Measurements from ENCODE around the gene NEK2.
"Not testable (repeated sequence)": the region's sequence is repeated elsewhere in the genome, so short reads cannot be mapped to it uniquely, and the experiment has no call there.

NEK2 gene

DNA sequence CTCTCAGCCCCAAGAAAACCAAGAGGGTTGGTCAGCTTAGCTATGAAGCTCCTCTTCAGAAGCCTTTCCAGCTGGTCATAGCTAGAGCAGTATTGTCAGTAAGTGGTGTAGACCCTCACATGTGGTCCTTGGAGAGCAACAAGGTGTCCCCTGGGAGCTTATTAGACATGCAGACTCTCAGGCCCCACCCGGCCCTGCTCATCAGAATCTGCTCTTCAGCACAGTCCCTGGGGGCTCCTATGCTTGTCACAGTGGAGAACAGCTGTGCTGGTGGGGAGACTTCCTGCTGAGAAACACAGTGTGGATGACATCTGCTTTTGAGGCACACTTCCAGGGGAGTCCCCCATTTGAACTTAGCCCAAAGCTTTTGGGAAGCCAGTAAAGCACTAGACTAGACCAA lies 21.9 kb upstream of the NEK2 start:
- ATAC-seq: no peak
- TF ChIP-seq, protein P1, sequence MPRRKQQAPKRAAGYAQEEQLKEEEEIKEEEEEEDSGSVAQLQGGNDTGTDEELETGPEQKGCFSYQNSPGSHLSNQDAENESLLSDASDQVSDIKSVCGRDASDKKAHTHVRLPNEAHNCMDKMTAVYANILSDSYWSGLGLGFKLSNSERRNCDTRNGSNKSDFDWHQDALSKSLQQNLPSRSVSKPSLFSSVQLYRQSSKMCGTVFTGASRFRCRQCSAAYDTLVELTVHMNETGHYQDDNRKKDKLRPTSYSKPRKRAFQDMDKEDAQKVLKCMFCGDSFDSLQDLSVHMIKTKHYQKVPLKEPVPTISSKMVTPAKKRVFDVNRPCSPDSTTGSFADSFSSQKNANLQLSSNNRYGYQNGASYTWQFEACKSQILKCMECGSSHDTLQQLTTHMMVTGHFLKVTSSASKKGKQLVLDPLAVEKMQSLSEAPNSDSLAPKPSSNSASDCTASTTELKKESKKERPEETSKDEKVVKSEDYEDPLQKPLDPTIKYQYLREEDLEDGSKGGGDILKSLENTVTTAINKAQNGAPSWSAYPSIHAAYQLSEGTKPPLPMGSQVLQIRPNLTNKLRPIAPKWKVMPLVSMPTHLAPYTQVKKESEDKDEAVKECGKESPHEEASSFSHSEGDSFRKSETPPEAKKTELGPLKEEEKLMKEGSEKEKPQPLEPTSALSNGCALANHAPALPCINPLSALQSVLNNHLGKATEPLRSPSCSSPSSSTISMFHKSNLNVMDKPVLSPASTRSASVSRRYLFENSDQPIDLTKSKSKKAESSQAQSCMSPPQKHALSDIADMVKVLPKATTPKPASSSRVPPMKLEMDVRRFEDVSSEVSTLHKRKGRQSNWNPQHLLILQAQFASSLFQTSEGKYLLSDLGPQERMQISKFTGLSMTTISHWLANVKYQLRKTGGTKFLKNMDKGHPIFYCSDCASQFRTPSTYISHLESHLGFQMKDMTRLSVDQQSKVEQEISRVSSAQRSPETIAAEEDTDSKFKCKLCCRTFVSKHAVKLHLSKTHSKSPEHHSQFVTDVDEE (CRISPR knock-in tag; IDR thresholded peaks at IDR 0.05): no peak
- TF ChIP-seq RARB (CRISPR knock-in tag; IDR thresholded peaks at IDR 0.05) (no peak), GLIS3 (CRISPR knock-in tag; IDR thresholded peaks at IDR 0.05) (no peak), ZC3H10 (CRISPR knock-in tag; IDR thresholded peaks at IDR 0.05) (no peak), TOX (CRISPR knock-in tag; IDR thresholded peaks at IDR 0.05; ENCODE audit: borderline replicate concordance) (no peak), ZNF565 (CRISPR knock-in tag; conservative IDR thresholded peaks at IDR 0.05; ENCODE audit: low read depth) (no peak), BACH2 (CRISPR knock-in tag; IDR thresholded peaks at IDR 0.05; ENCODE audit: borderline replicate concordance) (no peak), ZNF8 (CRISPR knock-in tag; IDR thresholded peaks at IDR 0.05) (no peak)
- TF ChIP-seq, protein P2, sequence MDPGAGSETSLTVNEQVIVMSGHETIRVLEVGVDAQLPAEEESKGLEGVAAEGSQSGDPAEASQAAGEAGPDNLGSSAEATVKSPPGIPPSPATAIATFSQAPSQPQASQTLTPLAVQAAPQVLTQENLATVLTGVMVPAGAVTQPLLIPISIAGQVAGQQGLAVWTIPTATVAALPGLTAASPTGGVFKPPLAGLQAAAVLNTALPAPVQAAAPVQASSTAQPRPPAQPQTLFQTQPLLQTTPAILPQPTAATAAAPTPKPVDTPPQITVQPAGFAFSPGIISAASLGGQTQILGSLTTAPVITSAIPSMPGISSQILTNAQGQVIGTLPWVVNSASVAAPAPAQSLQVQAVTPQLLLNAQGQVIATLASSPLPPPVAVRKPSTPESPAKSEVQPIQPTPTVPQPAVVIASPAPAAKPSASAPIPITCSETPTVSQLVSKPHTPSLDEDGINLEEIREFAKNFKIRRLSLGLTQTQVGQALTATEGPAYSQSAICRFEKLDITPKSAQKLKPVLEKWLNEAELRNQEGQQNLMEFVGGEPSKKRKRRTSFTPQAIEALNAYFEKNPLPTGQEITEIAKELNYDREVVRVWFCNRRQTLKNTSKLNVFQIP (CRISPR knock-in tag; IDR thresholded peaks at IDR 0.05; ENCODE audit: borderline replicate concordance, low read depth): no peak

DNA sequence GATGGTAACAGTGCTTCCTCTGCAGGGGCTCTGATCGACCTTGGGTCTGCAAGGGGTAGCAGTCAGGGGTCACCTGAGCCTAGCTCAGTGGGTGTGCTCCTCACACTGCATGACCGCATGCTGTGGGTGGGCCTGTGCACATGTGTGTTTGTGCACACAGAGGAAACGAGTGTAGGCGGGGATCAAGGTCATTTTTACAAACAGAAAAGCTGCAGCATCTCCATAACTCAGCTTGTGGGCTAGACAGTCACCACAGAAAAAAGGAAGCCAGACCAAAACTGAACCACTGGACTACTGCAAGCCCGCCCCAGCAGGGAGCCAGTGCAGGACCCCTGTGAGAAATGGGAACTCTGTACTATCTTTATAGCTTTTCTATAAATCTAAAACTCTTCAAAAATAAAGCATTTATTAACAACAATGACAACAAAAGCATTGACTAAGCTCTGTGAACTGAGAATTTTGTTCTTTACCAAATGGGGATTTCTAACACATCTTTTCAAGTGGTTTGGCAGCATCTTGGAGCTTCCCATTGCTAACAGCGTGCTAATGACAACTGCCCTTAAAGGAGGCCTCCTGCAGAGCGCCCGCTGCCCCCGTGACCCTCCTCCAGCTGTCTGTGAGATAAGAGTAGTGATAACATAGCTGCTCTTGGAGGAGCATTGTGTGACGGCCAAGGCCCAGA lies 19.9 kb upstream of the NEK2 start:
- TF ChIP-seq TCF4 (CRISPR knock-in tag; IDR thresholded peaks at IDR 0.05; ENCODE audit: borderline replicate concordance): no peak
- no peak for TF ChIP-seq GLIS3 (CRISPR knock-in tag; IDR thresholded peaks at IDR 0.05)
- TF ChIP-seq ZNF70 (CRISPR knock-in tag; IDR thresholded peaks at IDR 0.05): no peak
- no peak for TF ChIP-seq ZFP30 (CRISPR knock-in tag; IDR thresholded peaks at IDR 0.05)
- no peak for TF ChIP-seq BACH2 (CRISPR knock-in tag; IDR thresholded peaks at IDR 0.05; ENCODE audit: borderline replicate concordance)
- TF ChIP-seq, protein P2 (CRISPR knock-in tag; IDR thresholded peaks at IDR 0.05; ENCODE audit: borderline replicate concordance, low read depth): no peak
- TF ChIP-seq, protein P3, sequence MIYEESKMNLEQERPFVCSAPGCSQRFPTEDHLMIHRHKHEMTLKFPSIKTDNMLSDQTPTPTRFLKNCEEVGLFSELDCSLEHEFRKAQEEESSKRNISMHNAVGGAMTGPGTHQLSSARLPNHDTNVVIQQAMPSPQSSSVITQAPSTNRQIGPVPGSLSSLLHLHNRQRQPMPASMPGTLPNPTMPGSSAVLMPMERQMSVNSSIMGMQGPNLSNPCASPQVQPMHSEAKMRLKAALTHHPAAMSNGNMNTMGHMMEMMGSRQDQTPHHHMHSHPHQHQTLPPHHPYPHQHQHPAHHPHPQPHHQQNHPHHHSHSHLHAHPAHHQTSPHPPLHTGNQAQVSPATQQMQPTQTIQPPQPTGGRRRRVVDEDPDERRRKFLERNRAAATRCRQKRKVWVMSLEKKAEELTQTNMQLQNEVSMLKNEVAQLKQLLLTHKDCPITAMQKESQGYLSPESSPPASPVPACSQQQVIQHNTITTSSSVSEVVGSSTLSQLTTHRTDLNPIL (CRISPR knock-in tag; IDR thresholded peaks at IDR 0.05; ENCODE audit: low read depth): no peak
- TF ChIP-seq OSR1 (CRISPR knock-in tag; IDR thresholded peaks at IDR 0.05): no peak
- TF ChIP-seq PPARA (CRISPR knock-in tag; IDR thresholded peaks at IDR 0.05; ENCODE audit: borderline replicate concordance): no peak
- TF ChIP-seq ISL1 (CRISPR knock-in tag; IDR thresholded peaks at IDR 0.05): no peak
- no peak for TF ChIP-seq RARB (CRISPR knock-in tag; IDR thresholded peaks at IDR 0.05)
- TF ChIP-seq ZFP3 (CRISPR knock-in tag; IDR thresholded peaks at IDR 0.05): no peak
- TF ChIP-seq CSDC2 (CRISPR knock-in tag; IDR thresholded peaks at IDR 0.05): no peak
- TF ChIP-seq, protein P1 (CRISPR knock-in tag; IDR thresholded peaks at IDR 0.05): no peak
- TF ChIP-seq, protein P4, sequence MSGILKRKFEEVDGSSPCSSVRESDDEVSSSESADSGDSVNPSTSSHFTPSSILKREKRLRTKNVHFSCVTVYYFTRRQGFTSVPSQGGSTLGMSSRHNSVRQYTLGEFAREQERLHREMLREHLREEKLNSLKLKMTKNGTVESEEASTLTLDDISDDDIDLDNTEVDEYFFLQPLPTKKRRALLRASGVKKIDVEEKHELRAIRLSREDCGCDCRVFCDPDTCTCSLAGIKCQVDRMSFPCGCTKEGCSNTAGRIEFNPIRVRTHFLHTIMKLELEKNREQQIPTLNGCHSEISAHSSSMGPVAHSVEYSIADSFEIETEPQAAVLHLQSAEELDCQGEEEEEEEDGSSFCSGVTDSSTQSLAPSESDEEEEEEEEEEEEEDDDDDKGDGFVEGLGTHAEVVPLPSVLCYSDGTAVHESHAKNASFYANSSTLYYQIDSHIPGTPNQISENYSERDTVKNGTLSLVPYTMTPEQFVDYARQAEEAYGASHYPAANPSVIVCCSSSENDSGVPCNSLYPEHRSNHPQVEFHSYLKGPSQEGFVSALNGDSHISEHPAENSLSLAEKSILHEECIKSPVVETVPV (CRISPR knock-in tag; IDR thresholded peaks at IDR 0.05): no peak
- TF ChIP-seq ZNF565 (CRISPR knock-in tag; conservative IDR thresholded peaks at IDR 0.05; ENCODE audit: low read depth): no peak
- ATAC-seq: no peak

DNA sequence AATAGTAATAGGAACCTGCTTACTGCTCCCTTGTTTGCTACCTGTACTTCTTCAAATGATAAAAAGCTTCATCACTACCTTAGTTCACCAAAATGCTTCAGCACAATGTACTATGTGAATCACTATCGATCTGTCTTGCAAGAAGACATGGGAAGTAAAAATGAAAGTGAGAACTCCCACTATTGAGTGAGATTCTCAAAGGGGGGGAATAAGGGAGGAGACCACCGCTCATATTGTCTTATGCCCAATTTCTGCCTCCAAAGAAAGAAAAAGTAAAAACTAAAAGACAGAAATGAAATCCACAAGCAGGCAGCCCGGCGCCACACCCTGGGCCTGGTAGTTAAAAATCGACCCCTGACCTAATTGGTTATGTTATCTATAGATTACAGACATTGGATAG lies 18.5 kb upstream of the NEK2 start:
- not testable (repeated sequence) for ATAC-seq

Data from SK-N-SH treated with all-trans-retinoic acid at 6 μM for 48 hours (cell line).